SK-N-MC (cell line): ENCODE measurements around the gene SH3RF1.

Experiments used
- EZH2 ChIP-seq: fragments of 200-600 bp; sonication (generic); IDR thresholded peaks from one replicate; pipeline ENCODE4 v1.6.1; 2017; ENCODE audit warnings: antibody characterized with exemption
- FOXP2 ChIP-seq: optimal IDR thresholded peaks from 2 replicates; pipeline ENCODE3; 2011; ENCODE audit warnings: mild to moderate bottlenecking, moderate library complexity; ENCODE audit not compliant: insufficient read depth; ENCODE audit errors: extremely low read length, control extremely low read depth
- POLR2AphosphoS5 ChIP-seq: IDR thresholded peaks from 2 replicates; pipeline ENCODE4 v1.6.1; 2012; ENCODE audit warnings: mild to moderate bottlenecking, low read depth, low read length, borderline replicate concordance

DNA sequence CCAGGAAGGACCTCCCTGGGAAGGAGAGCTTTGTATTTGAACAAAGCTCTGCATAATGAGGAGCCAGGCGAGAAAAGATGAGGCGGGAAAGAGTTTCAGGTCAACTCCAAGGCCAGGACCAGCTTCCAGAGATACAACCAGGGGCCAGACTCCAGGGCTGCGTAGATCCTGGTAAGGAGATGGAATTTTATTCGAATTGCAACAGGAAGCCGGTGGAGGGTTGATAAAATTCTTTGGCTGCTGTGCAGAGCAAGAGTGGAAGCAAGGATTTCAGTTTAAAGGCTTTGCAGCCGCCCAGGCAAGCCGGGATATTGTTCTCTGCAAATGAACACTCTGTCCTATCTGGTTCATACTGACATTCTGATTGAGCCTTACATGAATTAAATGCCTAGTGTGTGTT is 220.5 kb downstream of the SH3RF1 start:
- no peak for TF ChIP-seq POLR2AphosphoS5
- no peak for TF ChIP-seq EZH2
- TF ChIP-seq FOXP2 = no peak
